B cell (primary cell): ENCODE measurements around the gene TENM4. TPM values are rescaled to one million over a fixed set of nuclear protein-coding genes. Genes with fewer than 3 reads are reported as not detected.

Source experiments
- ATAC-seq: fragments of 200-7000 bp; cut with Tn5 transposase; one replicate; pipeline ENCODE4 v1.10.0; 2021; ENCODE audit warnings: low read depth, mild to moderate bottlenecking, moderate number of reproducible peaks, moderate library complexity
- CTCF ChIA-PET: fragments of 350-600 bp; sonication (Branson Sonifier 250); formaldehyde crosslinking; loops from one replicate; lab custom pipeline; 2021; ENCODE audit warnings: antibody characterized with exemption, inconsistent platforms; lab: Charles Lee
- POLR2A ChIA-PET: fragments of 350-600 bp; sonication (Branson Sonifier 250); formaldehyde crosslinking; loops from one replicate; lab custom pipeline; 2021; ENCODE audit warnings: antibody characterized with exemption; lab: Charles Lee
- DNase-seq: peaks from one replicate; pipeline ENCODE4 v3.0.0; 2013
- H2AFZ ChIP-seq: 2 replicates; pipeline ENCODE4 v1.6.1; 2012; ENCODE audit warnings: mild to moderate bottlenecking, low read depth, low read length; ENCODE audit not compliant: insufficient read depth, poor library complexity, severe bottlenecking
- H3K27ac ChIP-seq, 2 donors: 1 replicate in 1 of 2; 2 replicates in 1 of 2; pipeline ENCODE4 v1.5.1; 2012 to 2013; ENCODE audit warnings: low read length in 2 of 2, mild to moderate bottlenecking in 2 of 2, moderate library complexity in 1 of 2
- H3K27me3 ChIP-seq, 4 experiments: fragments of 200-600 bp in 1 of 4; sonication (generic) in 1 of 4; replicated peaks in 1 of 4; 1 replicate in 2 of 4; 2 replicates in 2 of 4; pipeline versions ENCODE4 v1.6.1 to v1.7.0; 2013 to 2016; ENCODE audit warnings: low read length in 3 of 4, mild to moderate bottlenecking in 2 of 4, mixed read lengths in 1 of 4, moderate library complexity in 1 of 4; ENCODE audit not compliant: insufficient read depth in 4 of 4, control insufficient read depth in 3 of 4; ENCODE audit errors: control extremely low read depth in 1 of 4
- H3K36me3 ChIP-seq, 2 experiments: replicated peaks in 1 of 2; 1 replicate in 1 of 2; 2 replicates in 1 of 2; pipeline versions ENCODE4 v1.6.1 to v1.7.1; 2013; ENCODE audit warnings: low read length in 1 of 2; ENCODE audit not compliant: insufficient read depth in 2 of 2, control insufficient read depth in 1 of 2; ENCODE audit errors: control extremely low read depth in 1 of 2, extremely low read depth in 1 of 2
- H3K4me1 ChIP-seq, 2 donors: fragments of 200-600 bp in 1 of 2; sonication (generic) in 1 of 2; 1 replicate in 1 of 2; 2 replicates in 1 of 2; pipeline versions ENCODE4 v1.5.1 to v1.6.1; 2013 to 2017; ENCODE audit warnings: low read length in 2 of 2; ENCODE audit not compliant: control insufficient read depth in 2 of 2, insufficient read depth in 2 of 2
- H3K4me2 ChIP-seq: replicated peaks from 2 replicates; pipeline ENCODE3; 2012; ENCODE audit warnings: mild to moderate bottlenecking, low read depth, low read length; ENCODE audit not compliant: poor library complexity, severe bottlenecking
- H3K4me3 ChIP-seq, 5 experiments: fragments of 200-600 bp in 1 of 5; sonication (generic) in 1 of 5; 1 replicate in 3 of 5; 2 replicates in 2 of 5; pipeline versions ENCODE4 v1.5.1 to v1.7.0; 2011 to 2016; ENCODE audit warnings: low read length in 4 of 5, mild to moderate bottlenecking in 4 of 5, low read depth in 2 of 5, control low read depth in 1 of 5, moderate library complexity in 1 of 5; ENCODE audit not compliant: insufficient read depth in 1 of 5; ENCODE audit errors: control extremely low read depth in 1 of 5, extremely low read depth in 1 of 5
- H3K79me2 ChIP-seq: fragments of 200-600 bp; sonication (generic); one replicate; pipeline ENCODE4 v1.6.0; 2016; ENCODE audit warnings: low read length; ENCODE audit not compliant: control insufficient read depth, insufficient read depth
- H3K9ac ChIP-seq: fragments of 200-600 bp; sonication (generic); 2 replicates; pipeline ENCODE4 v1.6.1; 2017; ENCODE audit warnings: mild to moderate bottlenecking, low read length, moderate library complexity
- H3K9me3 ChIP-seq, 3 donors: one replicate each; pipeline versions ENCODE4 v1.6.1 to v1.7.1; 2013; ENCODE audit warnings: low read length in 2 of 3; ENCODE audit not compliant: control insufficient read depth in 2 of 3, insufficient read depth in 1 of 3; ENCODE audit errors: control extremely low read depth in 1 of 3
- H4K20me1 ChIP-seq: 2 replicates; pipeline ENCODE4 v1.6.0; 2012; ENCODE audit warnings: mild to moderate bottlenecking, low read length; ENCODE audit not compliant: insufficient read depth, control insufficient read depth, poor library complexity, severe bottlenecking
- H3K27ac Mint-ChIP-seq: one replicate; pipeline ENCODE4 v1.8.0; 2021; ENCODE audit warnings: mixed read lengths
- H3K27me3 Mint-ChIP-seq: one replicate; pipeline ENCODE4 v1.8.0; 2021; ENCODE audit warnings: mixed read lengths
- H3K4me1 Mint-ChIP-seq: one replicate; pipeline ENCODE4 v1.8.0; 2021; ENCODE audit warnings: mixed read lengths
- H3K4me3 Mint-ChIP-seq: one replicate; pipeline ENCODE4 v1.8.0; 2021; ENCODE audit warnings: mixed read lengths
- H3K9me3 Mint-ChIP-seq: one replicate; pipeline ENCODE4 v1.8.0; 2022; ENCODE audit warnings: mixed read lengths; ENCODE audit not compliant: insufficient read depth
- EZH2 ChIP-seq: IDR thresholded peaks from 2 replicates; pipeline ENCODE4 v1.6.1; 2012; ENCODE audit warnings: borderline replicate concordance, low read depth, mild to moderate bottlenecking, moderate library complexity, low read length; ENCODE audit not compliant: insufficient read depth, poor library complexity, severe bottlenecking
- WGBS: methylation state at CpG from one replicate; pipeline ENCODE4 v1.1.5; 2013; ENCODE audit warnings: missing lambda C conversion rate; ENCODE audit not compliant: insufficient coverage; 5-methylcytosine and 5-hydroxymethylcytosine counted together
- intact Hi-C: fragments of 100-400 bp; cut with micrococcal nuclease; formaldehyde crosslinking; loops from one replicate; pipeline ENCODE4 v1.10.0; 2022
- polyA plus RNA-seq: library from polyadenylated mRNA; depleted of rRNA; stranded (reverse); fragments of >200 nt; gene quantifications from 2 replicates; pipeline ENCODE4 v1.2.3, GENCODE V29; 2012
- total RNA-seq, 2 donors: library from RNA; stranded (reverse); fragments of 120-200 nt in 1 of 2; gene quantifications; 1 replicate in 1 of 2; 2 replicates in 1 of 2; pipeline versions ENCODE4 v1.2.3 to v1.2.4, GENCODE V29; 2013 to 2022
- TF ChIP-seq, protein P1 (sequence below): fragments of 200-600 bp; IDR thresholded peaks from one replicate; pipeline ENCODE4 v1.8.0; 2022; ENCODE audit warnings: antibody characterized with exemption, mild to moderate bottlenecking

TENM4 gene
- total and polyA plus RNA-seq, 2 donors (not counting 1 experiment from before 2014, with no cell fraction given) = 0.09 to 5.7 TPM

- Mint-ChIP-seq H3K27ac (no peak overlapping the region), H3K4me1 (no peaks in the 10 kb centered on the region), H3K9me3 (no peaks in the 10 kb centered on the region), H3K27me3 (no peaks in the 10 kb centered on the region), H3K4me3 (no peak overlapping the region)
- CTCF ChIA-PET = no interaction called here
- H3K9me3 ChIP-seq = no peaks in the 10 kb centered on the region
- TF ChIP-seq EZH2 = no peak
- TF ChIP-seq, protein P1, sequence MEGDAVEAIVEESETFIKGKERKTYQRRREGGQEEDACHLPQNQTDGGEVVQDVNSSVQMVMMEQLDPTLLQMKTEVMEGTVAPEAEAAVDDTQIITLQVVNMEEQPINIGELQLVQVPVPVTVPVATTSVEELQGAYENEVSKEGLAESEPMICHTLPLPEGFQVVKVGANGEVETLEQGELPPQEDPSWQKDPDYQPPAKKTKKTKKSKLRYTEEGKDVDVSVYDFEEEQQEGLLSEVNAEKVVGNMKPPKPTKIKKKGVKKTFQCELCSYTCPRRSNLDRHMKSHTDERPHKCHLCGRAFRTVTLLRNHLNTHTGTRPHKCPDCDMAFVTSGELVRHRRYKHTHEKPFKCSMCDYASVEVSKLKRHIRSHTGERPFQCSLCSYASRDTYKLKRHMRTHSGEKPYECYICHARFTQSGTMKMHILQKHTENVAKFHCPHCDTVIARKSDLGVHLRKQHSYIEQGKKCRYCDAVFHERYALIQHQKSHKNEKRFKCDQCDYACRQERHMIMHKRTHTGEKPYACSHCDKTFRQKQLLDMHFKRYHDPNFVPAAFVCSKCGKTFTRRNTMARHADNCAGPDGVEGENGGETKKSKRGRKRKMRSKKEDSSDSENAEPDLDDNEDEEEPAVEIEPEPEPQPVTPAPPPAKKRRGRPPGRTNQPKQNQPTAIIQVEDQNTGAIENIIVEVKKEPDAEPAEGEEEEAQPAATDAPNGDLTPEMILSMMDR = no peak
- H3K9ac ChIP-seq = no peak overlapping the region
- H4K20me1 ChIP-seq = no peaks in the 10 kb centered on the region
- H2AFZ ChIP-seq = no peak overlapping the region
- no peaks in the 10 kb centered on the region for H3K4me1 ChIP-seq
- H3K27me3 ChIP-seq = no peaks in the 10 kb centered on the region
- DNase-seq (no peak), ATAC-seq (no peak)
- intact Hi-C loops = no loop called here
- no peak overlapping the region for H3K27ac ChIP-seq
- WGBS = 71% methylated on average over 2 of the region's 2 CpGs
- H3K36me3 ChIP-seq = no peaks in the 10 kb centered on the region
- POLR2A ChIA-PET = no interaction called here
- H3K4me3 ChIP-seq = no peak overlapping the region
- no peaks in the 10 kb centered on the region for H3K79me2 ChIP-seq
- H3K4me2 ChIP-seq = no peak overlapping the region
Measured at GRCh38 chr11:78833237-78833636, 607.6 kb downstream of the TENM4 start.

DNA sequence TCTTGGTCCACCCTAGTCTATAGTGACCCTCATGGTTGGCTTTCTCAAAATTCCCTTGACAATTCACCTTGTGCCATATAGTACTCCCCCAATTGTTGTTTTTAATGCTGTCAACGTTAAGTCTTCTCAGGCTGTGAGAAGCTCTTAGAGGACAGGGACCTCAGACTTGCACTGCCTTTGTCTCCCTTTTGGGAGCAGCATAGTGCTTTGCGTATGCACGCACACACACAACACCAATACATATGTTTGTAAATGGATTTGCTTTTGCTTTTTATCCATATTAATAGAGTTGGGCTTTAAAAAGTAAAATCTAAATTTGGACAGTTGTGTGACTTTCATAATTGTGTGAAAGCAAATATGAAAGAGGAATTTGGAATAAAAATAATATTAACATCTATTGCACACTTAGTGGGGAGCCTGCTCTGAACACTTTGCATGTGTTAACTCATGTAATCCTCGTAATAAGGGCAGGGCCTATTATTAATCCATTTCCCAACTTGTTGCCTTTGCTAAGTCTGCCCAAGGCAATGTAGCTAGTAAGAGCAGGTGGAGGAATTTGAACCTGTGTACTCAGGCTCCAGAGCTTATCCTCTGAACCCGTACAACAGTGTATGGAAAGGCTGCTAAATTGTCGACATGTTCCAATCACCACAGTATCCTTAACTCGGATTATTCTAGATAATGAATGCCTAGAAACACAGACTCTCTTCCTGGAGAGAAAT is 608.4 kb downstream of the TENM4 start:
- CTCF ChIA-PET = no interaction called here

More for the DNA sequence above, 608.4 kb downstream of the TENM4 start:
- intact Hi-C loops = no loop called here
- no peaks in the 10 kb centered on the region for H3K4me1 ChIP-seq
- Mint-ChIP-seq H3K27ac (no peak overlapping the region), H3K9me3 (no peaks in the 10 kb centered on the region), H3K27me3 (no peaks in the 10 kb centered on the region), H3K4me1 (no peaks in the 10 kb centered on the region), H3K4me3 (no peak overlapping the region)
- ATAC-seq (no peak), DNase-seq (no peak)
- no peak overlapping the region for H2AFZ ChIP-seq
- no peak overlapping the region for H3K27ac ChIP-seq
- POLR2A ChIA-PET = no interaction called here
- H3K4me3 ChIP-seq = no peak overlapping the region
- no CpG with 5 or more reads among the region's 7 CpGs for WGBS
- H3K9me3 ChIP-seq = no peaks in the 10 kb centered on the region
- H3K27me3 ChIP-seq = no peaks in the 10 kb centered on the region
- no peak overlapping the region for H3K9ac ChIP-seq
- H3K79me2 ChIP-seq = no peaks in the 10 kb centered on the region
- TF ChIP-seq EZH2 = no peak
- TF ChIP-seq, protein P1 = no peak
- no peaks in the 10 kb centered on the region for H4K20me1 ChIP-seq
- no peaks in the 10 kb centered on the region for H3K36me3 ChIP-seq
- H3K4me2 ChIP-seq = no peak overlapping the region
